ENCODE measurements around the gene GPRC5A.
A peak's percentile ranks its signal among the peaks of the same experiment; 100 is the strongest.

Gene GPRC5A

GRCh38 chr12:12893438-12893837 lies 2.1 kb downstream of the GPRC5A start:
- DNase-seq (ENCODE audit: low read depth), result no peak
- H3K4me3 ChIP-seq (ENCODE audit: low read depth, low read length), result no peak overlapping the region
- no peak for TF ChIP-seq CTCF (IDR thresholded peaks at IDR 0.05; ENCODE audit: low read depth, low read length, missing control alignments)
- in situ Hi-C loops (cut with HindIII; ENCODE audit: low sequenced_read_pairs), result no loop called here

- no peak for TF ChIP-seq CTCF (IDR thresholded peaks at IDR 0.05; ENCODE audit: low read depth, low read length, missing control alignments)
- in situ Hi-C loops (cut with HindIII; ENCODE audit: low sequenced_read_pairs), result loop anchor here (5.0 kb wide), 1 partner anchor 79 kb away; no protein-coding TSS in a partner anchor
- no peak overlapping the region for H3K4me3 ChIP-seq (ENCODE audit: low read depth, low read length)
- DNase-seq (ENCODE audit: low read depth), result no peak
Observed at GRCh38 chr12:12896260-12896659, 4.9 kb downstream of the GPRC5A start.

GRCh38 chr12:12897302-12897701 lies 5.9 kb downstream of the GPRC5A start:
- DNase-seq (ENCODE audit: low read depth), result no peak
- H3K4me3 ChIP-seq (ENCODE audit: low read depth, low read length), result no peak overlapping the region
- in situ Hi-C loops (cut with HindIII; ENCODE audit: low sequenced_read_pairs), result loop anchor here (5.0 kb wide), 1 partner anchor 80 kb away; no protein-coding TSS in a partner anchor
- no peak for TF ChIP-seq CTCF (IDR thresholded peaks at IDR 0.05; ENCODE audit: low read depth, low read length, missing control alignments)

GRCh38 chr12:12898136-12898717 lies 6.9 kb downstream of the GPRC5A start:
- DNase-seq (ENCODE audit: low read depth), result no peak
- no peak overlapping the region for H3K4me3 ChIP-seq (ENCODE audit: low read depth, low read length)
- TF ChIP-seq CTCF (IDR thresholded peaks at IDR 0.05; ENCODE audit: low read depth, low read length, missing control alignments), result no peak
- in situ Hi-C loops (cut with HindIII; ENCODE audit: low sequenced_read_pairs), result loop anchor here (5.0 kb wide), 1 partner anchor 81 kb away; no protein-coding TSS in a partner anchor

- no peak for DNase-seq (ENCODE audit: low read depth)
- in situ Hi-C loops (cut with HindIII; ENCODE audit: low sequenced_read_pairs), result loop anchor here (5.0 kb wide), 1 partner anchor 82 kb away; no protein-coding TSS in a partner anchor
- TF ChIP-seq CTCF (IDR thresholded peaks at IDR 0.05; ENCODE audit: low read depth, low read length, missing control alignments), result no peak
- H3K4me3 ChIP-seq (ENCODE audit: low read depth, low read length), result no peak overlapping the region
Observed at GRCh38 chr12:12898911-12899511, 7.6 kb downstream of the GPRC5A start.

GRCh38 chr12:12899530-12900380 lies 8.4 kb downstream of the GPRC5A start:
- no peak overlapping the region for H3K4me3 ChIP-seq (ENCODE audit: low read depth, low read length)
- DNase-seq (ENCODE audit: low read depth), result peak; percentile 79
- in situ Hi-C loops (cut with HindIII; ENCODE audit: low sequenced_read_pairs), result loop anchor here (5.0 kb wide), 1 partner anchor 82 kb away; no protein-coding TSS in a partner anchor
- TF ChIP-seq CTCF (IDR thresholded peaks at IDR 0.05; ENCODE audit: low read depth, low read length, missing control alignments), result no peak

All from astrocyte of the cerebellum (primary cell).